ENCODE measurements around the gene C1orf35. TPM values are rescaled to one million over a fixed set of nuclear protein-coding genes. Genes with fewer than 3 reads are reported as not detected.

The C1orf35 gene
- total RNA-seq, 3 donors from 2014 or later: 41.0 to 41.9 (median 41.7) TPM

GRCh38 chr1:228077565-228078330, 25.4 kb downstream of the C1orf35 start:
- Mint-ChIP-seq H3K4me3 (no peak overlapping the region), H3K9me3 (no peaks in the 10 kb centered on the region), H3K27me3 (ENCODE audit: low read depth) (no peaks in the 10 kb centered on the region), H3K4me1 (ENCODE audit: low read depth) (peaks cover 7% of the 10 kb centered on the region), H3K36me3 (ENCODE audit: insufficient read depth) (peaks cover 2% of the 10 kb centered on the region)
- DNase-seq (no peak), ATAC-seq (no peak)

DNA sequence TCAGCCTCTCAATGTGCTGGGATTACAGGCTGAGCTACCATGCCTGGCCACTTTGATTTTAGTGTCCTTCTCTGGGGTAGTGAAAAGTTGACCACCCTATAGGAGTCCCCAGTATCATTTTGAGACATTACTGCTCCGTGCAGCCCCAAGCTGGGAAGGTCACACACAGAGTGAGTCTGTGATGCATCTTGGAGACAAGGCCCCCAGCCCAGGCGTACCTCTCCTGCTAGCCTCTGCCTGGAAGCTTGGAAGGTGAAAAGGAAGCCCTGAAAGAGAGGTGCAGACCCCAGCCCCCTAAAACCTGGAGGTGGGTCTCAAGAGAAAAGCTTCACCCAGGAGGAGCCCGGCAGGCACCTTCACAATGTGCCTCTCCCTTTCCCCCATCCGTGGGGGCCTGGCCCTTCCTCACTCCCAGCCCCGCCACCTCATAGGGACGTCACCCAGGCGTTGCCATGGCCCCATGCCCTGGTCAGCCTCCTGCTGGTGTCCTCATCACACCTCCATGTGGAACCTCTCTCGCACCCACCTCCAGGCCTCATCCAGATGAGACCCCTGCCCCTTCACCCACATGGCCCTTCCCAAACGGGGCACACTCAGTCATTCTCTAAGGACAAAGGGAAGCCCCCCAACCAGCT, 26.2 kb downstream of the C1orf35 start:
- Mint-ChIP-seq H3K4me3 (no peak overlapping the region), H3K27me3 (ENCODE audit: low read depth) (no peaks in the 10 kb centered on the region), H3K36me3 (ENCODE audit: insufficient read depth) (peaks cover 2% of the 10 kb centered on the region), H3K4me1 (ENCODE audit: low read depth) (peaks cover 7% of the 10 kb centered on the region), H3K9me3 (no peaks in the 10 kb centered on the region)
- no peak for DNase-seq
- ATAC-seq: no peak

DNA sequence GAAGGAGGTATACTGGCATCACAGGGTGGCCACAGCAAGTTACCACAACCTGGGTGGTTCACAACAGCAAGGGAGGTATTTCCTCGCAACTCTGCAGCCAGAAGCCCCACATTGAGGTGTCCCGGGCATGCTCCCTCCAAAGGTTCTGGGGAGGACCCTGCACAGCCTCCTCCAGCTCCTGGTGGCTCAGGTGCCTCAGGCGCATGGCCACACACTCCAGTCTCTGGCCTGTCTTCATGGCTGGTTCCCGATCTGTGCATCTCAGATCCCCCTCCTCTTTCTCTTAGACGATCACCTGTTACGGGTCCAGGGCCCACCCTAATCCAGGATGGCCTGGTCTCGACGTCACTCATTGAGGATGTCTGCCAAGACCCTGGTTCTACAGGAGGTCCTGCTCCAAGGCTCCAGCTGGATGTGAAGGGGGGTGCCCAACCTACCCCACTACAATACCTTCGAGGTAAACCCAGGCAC, 27.3 kb downstream of the C1orf35 start:
- no peak overlapping the region for H3K4me3 Mint-ChIP-seq
- no peaks in the 10 kb centered on the region for H3K9me3 Mint-ChIP-seq
- DNase-seq (no peak), ATAC-seq (no peak)
- H3K4me1 Mint-ChIP-seq (ENCODE audit: low read depth): peaks cover 4% of the 10 kb centered on the region
- no peaks in the 10 kb centered on the region for H3K36me3 Mint-ChIP-seq (ENCODE audit: insufficient read depth)
- H3K27me3 Mint-ChIP-seq (ENCODE audit: low read depth): no peaks in the 10 kb centered on the region

GRCh38 chr1:228074954-228075730, 28.0 kb downstream of the C1orf35 start:
- DNase-seq: no peak
- Mint-ChIP-seq H3K27me3 (ENCODE audit: low read depth) (no peaks in the 10 kb centered on the region), H3K9me3 (no peaks in the 10 kb centered on the region), H3K4me1 (ENCODE audit: low read depth) (peaks cover 4% of the 10 kb centered on the region), H3K36me3 (ENCODE audit: insufficient read depth) (no peaks in the 10 kb centered on the region), H3K4me3 (no peak overlapping the region)
- ATAC-seq: no peak

DNA sequence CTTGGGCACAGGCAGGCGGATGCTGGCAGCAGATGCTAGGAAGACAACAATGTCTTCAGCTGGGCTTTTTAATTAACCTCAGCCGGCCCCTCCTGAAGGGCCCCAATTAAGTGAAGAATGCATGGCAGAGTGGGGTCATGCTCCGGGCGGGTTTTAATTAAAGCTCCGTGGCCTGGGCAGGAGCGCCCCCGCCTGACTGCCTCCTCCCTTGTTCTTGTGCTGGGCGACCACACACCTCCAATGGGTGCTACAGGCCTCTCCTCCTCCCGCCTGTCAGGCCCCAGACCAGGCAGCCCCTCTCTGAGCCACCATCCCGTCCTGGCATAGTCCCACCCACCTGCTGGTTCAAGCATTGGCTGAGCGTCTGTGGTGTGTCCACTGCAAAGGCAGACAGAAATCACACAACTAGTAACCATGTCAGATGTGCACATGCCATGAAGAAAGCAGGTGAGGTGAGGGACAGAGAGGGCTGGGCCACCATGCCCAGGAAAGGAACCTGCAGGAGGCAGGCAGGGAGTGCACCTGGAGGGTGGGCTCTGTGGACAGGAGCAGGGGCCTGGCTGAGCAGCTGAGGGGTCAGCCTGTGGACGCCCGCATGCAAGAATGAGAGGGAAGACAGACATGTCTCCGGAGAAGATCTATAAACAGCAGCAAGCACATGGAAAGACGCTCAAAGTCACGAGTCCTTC, 29.1 kb downstream of the C1orf35 start:
- Mint-ChIP-seq H3K4me1 (ENCODE audit: low read depth) (peaks cover 1% of the 10 kb centered on the region), H3K27me3 (ENCODE audit: low read depth) (no peaks in the 10 kb centered on the region), H3K4me3 (no peak overlapping the region), H3K36me3 (ENCODE audit: insufficient read depth) (no peaks in the 10 kb centered on the region), H3K9me3 (no peaks in the 10 kb centered on the region)
- DNase-seq (no peak), ATAC-seq (no peak)

GRCh38 chr1:228073061-228073856, 29.9 kb downstream of the C1orf35 start:
- ATAC-seq (no peak), DNase-seq (no peak)
- Mint-ChIP-seq H3K36me3 (ENCODE audit: insufficient read depth) (no peaks in the 10 kb centered on the region), H3K4me3 (no peak overlapping the region), H3K9me3 (no peaks in the 10 kb centered on the region), H3K27me3 (ENCODE audit: low read depth) (no peaks in the 10 kb centered on the region), H3K4me1 (ENCODE audit: low read depth) (peaks cover 1% of the 10 kb centered on the region)

GRCh38 chr1:228072658-228073043, 30.5 kb downstream of the C1orf35 start:
- no peak for DNase-seq
- Mint-ChIP-seq H3K4me3 (no peak overlapping the region), H3K36me3 (ENCODE audit: insufficient read depth) (no peaks in the 10 kb centered on the region), H3K9me3 (no peaks in the 10 kb centered on the region), H3K4me1 (ENCODE audit: low read depth) (peaks cover 1% of the 10 kb centered on the region), H3K27me3 (ENCODE audit: low read depth) (no peaks in the 10 kb centered on the region)
- no peak for ATAC-seq

DNA sequence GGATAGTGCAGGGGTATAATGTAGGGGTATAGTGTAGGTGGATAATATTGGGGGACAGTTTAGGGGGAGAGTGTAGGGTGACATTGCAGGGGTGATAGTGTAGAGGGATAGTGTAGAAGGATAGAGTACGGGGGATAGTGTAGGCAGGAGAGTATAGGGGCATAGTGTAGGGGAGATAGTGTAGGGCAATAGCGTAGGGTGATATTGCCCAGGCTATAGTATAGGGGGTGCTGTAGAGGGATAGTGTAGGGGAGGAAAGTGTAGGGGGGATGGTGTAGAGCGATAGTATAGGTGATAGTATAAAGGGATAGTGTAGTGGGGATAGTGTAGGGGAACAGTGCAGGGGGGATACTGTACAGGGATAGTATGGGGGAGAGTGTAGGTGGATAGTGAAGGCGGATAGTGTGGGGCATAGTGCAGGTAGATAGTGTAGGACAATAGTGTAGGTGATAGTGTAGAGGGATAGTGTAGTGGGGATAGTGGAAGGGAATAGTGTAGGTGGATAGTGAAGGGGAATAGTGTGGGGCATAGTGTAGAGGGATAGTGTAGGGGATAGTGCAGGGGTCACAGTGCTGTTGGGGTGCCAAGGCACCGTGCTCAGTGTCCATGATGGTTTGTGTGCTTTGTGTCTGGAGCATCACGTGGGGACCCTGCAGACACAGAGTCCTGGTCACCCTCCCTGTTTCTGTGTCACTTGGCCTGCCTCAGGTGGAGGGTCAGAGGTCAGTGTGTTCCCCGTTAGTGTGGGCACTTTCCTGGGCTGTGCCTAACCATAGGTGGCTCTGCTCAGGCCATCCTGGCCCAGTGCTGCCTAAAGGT, 31.1 kb downstream of the C1orf35 start:
- Mint-ChIP-seq H3K4me3 (no peak overlapping the region), H3K9me3 (no peaks in the 10 kb centered on the region), H3K36me3 (ENCODE audit: insufficient read depth) (no peaks in the 10 kb centered on the region), H3K4me1 (ENCODE audit: low read depth) (no peaks in the 10 kb centered on the region), H3K27me3 (ENCODE audit: low read depth) (peaks cover 3% of the 10 kb centered on the region)
- ATAC-seq: peak; percentile 18 to 32
- DNase-seq: no peak

DNA sequence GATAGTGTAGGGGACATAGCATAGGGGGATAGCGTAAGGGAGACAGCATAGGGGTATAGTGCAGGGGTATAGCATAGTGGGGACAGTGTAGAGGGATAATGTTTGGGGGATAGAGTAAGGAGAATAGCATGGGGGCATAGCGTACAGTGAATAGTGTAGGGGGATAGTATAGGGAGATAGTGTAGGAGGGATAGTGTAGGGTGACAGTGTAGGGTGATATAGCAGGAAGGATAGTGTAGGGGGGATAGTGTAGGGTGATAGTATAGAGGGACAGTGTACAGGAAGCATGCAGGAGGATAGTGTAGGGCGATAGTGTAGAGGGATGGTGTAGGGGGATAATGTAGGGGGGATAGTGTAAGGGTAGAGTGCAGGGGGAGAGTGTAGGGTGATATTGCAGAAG, 32.3 kb downstream of the C1orf35 start:
- H3K27me3 Mint-ChIP-seq (ENCODE audit: low read depth): peaks cover 12% of the 10 kb centered on the region
- no peak for ATAC-seq
- no peak overlapping the region for H3K4me3 Mint-ChIP-seq
- H3K4me1 Mint-ChIP-seq (ENCODE audit: low read depth): no peaks in the 10 kb centered on the region
- H3K36me3 Mint-ChIP-seq (ENCODE audit: insufficient read depth): no peaks in the 10 kb centered on the region
- no peaks in the 10 kb centered on the region for H3K9me3 Mint-ChIP-seq
- no peak for DNase-seq

DNA sequence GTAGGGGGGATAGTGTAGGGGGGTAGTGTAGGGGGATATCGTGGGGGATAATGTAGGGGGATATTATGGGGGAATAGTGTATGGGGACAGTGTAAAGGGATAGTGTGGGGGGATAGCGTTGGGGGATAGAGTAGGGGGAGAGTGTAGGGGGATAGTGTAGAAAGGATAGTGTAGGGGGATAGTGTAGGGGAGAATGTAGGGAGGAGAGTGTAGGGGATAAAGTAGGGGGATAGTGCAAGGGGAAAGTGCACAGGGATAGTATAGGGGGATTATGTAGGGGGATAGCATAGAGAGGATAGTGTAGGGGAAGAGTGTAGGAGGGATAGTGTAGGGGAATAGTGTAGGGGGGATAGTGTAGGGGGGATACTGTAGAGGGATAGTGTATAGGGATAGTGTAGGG, 33.0 kb downstream of the C1orf35 start:
- Mint-ChIP-seq H3K27me3 (ENCODE audit: low read depth) (peaks cover 17% of the 10 kb centered on the region), H3K4me1 (ENCODE audit: low read depth) (no peaks in the 10 kb centered on the region), H3K36me3 (ENCODE audit: insufficient read depth) (no peaks in the 10 kb centered on the region), H3K4me3 (no peak overlapping the region), H3K9me3 (no peaks in the 10 kb centered on the region)
- no peak for DNase-seq
- no peak for ATAC-seq

DNA sequence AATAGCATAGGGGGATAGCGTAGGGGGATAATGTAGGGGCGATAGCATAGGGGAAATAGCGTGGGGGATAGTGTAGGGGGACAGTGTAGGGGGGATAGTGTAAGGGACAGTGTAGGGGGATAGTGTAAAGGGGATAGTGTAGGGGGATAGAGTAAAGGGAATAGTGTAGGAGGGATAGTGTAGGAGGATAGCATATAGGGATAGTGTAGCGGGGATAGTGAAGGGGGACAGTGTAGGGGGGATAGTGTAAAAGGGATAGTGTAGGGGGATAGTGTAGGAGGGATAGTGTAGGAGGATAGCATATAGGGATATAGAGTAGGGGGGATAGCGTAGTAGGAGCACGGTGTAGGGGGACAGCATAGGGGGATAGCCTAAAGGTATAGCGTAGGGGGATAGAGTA, 34.8 kb downstream of the C1orf35 start:
- Mint-ChIP-seq H3K9me3 (no peaks in the 10 kb centered on the region), H3K36me3 (ENCODE audit: insufficient read depth) (no peaks in the 10 kb centered on the region), H3K4me1 (ENCODE audit: low read depth) (no peaks in the 10 kb centered on the region), H3K4me3 (no peak overlapping the region), H3K27me3 (ENCODE audit: low read depth) (peaks cover 21% of the 10 kb centered on the region)
- DNase-seq (no peak), ATAC-seq (no peak)

- Mint-ChIP-seq H3K4me1 (ENCODE audit: low read depth) (no peaks in the 10 kb centered on the region), H3K36me3 (ENCODE audit: insufficient read depth) (no peaks in the 10 kb centered on the region), H3K27me3 (ENCODE audit: low read depth) (peaks cover 23% of the 10 kb centered on the region), H3K9me3 (no peaks in the 10 kb centered on the region), H3K4me3 (no peak overlapping the region)
- ATAC-seq (no peak), DNase-seq (no peak)
These were observed 36.1 kb downstream of the C1orf35 start for GRCh38 chr1:228066891-228067654.
